HG02678 (cell line): ENCODE measurements around the gene FBXL4.
"Not testable (repeated sequence)": the region's sequence is repeated elsewhere in the genome, so short reads cannot be mapped to it uniquely, and the experiment has no call there.

ENCODE experiments used
- ATAC-seq: cut with Tn5 transposase; IDR thresholded peaks from one replicate; pipeline ENCODE4 v1.9.1; 2021; ENCODE audit warnings: mild to moderate bottlenecking, moderate library complexity; ENCODE audit not compliant: unreplicated experiment

Gene FBXL4

DNA sequence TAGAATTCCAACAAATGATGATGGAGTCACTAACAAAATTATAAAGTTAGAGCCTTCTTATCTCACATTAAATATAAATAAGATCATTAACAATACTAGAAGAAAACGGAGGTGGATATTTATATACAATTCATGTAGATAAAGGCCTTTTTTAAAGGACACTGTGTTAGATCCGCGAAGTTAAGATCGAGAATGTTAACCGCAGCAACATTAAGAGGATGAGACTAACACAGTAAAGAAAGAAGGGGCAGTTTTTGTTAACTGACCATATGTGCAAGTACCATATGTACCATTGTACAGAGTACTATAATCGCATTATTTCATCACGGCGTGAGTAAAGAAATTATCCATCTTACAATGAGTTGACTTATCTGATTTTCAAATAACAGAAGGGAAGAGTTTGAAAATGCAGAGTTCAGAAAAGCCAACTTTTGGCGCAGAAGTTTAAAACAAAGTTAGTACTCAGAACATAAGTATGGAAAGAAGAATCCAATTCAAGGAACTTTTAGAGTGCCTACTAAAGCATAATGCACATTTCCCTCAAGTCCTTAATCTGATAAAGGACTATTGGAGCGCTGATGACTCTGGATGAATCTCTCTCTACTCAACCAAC is 1.4 kb downstream of the FBXL4 start:
- no peak for ATAC-seq

DNA sequence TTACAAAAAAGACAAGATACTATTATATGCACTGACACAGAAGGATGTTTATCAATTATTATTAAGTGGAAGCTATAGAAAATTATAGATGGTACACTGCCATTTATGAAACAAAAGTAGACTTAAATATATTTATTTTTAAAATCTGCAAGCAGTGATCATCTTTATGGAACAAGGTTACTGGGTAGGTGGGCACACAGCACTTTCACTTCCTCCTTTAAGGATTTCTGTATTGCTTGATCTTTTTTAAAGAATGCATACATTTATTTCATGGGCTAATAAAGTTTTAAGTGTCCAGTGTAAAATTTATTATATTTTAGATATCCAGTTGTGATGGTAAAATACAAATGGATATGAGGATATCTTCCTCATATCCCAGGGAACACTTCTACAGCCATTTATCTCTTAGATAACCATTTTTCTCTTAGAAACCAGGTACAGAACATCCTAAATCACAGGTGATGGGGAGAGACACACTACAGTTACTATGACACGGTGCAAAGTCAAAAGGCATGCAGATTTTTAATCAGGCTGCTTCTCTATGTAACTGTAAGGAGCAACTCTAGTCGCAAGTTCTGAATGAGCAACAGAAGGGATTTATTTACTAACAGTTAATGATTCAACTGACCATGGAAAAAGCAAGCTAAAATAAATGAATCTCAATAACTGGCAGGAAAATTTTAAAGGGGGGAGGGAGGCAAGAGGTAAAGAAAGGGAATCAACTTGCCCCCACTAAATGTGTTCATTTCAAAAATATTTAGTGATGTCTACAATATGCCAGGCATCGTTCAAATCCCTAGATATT is 2.2 kb downstream of the FBXL4 start:
- no peak for ATAC-seq

DNA sequence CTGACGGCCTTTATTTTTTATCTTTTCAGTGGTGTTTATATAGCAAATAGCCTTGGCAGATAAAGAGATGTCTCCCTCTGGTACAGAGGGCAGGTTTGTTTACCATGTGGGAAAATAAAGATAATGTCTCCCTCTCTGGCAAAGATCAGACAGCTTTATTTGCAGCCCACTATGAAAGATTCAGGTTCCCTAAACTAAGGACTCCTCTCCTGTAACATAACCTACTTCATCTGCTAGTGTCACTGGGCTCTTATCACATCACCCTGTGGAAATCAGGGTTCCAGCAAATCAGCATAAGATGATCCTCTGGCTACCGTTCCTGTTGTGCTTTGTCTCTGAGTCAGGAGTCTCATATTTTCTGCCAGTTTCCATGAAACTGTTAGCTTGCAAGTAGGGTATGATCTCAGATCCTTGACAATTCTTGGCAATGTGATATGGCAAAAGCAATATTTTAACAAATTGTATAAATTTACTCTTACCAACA is 3.1 kb downstream of the FBXL4 start:
- ATAC-seq, result no peak

DNA sequence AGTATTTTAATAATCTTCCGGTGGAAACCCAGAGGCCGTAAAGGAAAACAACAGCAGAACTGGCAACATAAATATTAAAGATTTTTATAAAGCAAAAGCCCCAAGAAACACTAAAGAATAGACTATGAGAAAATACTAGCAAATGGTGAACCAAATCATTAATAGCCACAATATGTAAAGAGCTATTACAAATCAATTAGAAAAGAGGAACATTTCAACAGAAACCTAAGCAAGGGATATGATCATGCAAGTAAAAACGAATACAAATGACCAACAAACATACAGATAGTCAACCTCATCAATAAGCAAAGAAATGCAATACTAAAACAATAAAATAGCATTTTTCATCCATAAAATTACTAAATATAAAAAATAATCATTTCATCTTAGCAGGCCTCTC is 3.6 kb downstream of the FBXL4 start:
- no peak for ATAC-seq

DNA sequence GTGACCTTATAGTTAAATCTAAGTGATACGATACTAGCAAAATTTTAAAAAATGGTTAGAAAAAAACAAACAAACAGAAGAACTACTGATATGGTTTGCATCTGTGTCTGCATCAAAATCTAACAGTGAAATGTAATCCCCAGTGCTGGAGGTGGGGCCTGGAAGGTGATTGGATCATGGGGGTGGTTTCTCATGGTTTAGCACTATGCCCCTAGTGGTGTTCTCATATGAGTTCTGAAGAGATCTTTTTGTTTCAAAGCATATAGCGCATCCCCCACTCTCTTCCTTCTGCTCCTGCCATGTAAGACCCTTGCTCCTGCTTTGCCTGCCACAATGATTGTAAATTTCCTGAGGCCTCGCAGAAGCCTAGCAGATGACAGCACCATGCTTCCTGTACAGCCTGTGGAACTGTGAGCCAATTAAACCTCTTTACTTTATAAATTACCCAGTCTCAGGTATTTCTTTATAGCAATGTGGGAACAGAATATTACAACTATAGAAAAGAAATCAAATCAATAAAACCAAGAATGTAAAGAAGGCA is 5.4 kb downstream of the FBXL4 start:
- no peak for ATAC-seq

DNA sequence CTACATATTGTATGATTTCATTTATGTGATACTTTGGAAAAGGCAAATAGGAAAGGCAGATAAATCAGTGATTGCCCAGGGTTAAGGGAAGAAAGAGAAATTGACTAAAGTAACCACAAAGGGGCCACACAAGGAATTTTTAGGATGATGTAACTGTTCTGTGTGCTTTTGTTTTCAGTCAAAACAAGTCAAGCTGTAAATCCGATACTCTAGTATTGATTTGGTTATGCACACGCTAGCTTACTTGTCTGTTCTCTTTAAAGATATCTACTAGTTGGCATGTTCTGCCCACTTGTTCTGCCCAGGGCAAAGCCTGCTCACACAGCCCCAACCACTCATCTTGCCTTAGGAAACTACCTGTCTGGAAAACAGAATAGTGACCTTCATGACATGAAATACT is 6.4 kb downstream of the FBXL4 start:
- no peak for ATAC-seq

DNA sequence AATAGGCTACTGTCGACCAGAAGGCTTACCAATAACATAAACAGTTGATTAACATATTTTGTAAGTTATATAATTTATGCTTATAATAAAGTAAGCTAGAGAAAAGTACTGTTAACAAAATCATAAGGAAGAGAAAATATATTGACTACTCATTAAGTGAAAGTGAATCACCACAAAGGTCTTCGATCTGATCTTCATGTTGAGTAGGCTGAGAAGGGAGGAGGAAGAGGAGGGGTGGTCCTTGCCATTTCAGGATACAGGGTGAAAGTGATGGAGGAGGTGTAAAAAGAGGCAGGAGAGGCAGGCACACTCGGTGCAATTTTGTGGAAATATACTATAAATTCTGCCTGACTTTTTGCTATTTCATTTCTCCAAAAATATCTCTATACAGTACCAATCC is 10.4 kb downstream of the FBXL4 start:
- no peak for ATAC-seq

DNA sequence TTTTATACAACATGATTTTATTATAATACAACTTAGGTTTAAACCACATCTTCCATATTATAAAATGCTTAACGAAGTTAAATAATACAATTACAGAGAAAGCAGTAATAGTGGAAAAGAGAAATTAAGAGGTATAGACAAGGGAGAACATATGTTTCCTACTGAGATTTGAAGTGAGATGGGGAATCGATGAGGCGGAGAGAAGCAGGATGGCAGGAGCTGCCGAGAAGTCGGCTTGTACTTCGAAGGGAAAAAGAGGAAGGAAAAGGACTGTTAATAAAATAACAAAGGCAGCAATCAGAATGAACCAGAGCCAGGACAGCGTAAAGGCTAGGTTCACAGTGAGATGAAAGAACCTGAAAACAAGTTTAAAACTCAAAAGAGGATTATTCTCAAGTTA is 15.4 kb downstream of the FBXL4 start:
- no peak for ATAC-seq

DNA sequence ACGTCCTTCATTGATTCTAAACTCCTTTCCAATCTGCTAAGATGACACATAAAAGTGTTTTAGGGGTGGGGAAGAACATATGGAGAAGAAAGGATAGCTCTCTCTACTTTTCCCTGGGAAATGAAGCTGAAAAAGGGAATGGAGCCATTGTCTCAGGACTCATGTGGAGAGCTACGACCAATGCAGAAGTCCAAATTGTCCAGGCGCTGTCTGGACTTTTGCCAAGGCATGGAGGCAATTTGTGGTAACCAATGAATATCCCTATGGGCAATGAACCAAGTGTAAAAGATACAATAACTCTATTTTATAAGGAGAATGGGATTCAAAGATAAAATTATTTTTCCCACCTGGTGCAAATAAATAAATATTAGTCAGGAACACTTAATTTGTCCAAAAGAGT is 16.1 kb downstream of the FBXL4 start:
- no peak for ATAC-seq

DNA sequence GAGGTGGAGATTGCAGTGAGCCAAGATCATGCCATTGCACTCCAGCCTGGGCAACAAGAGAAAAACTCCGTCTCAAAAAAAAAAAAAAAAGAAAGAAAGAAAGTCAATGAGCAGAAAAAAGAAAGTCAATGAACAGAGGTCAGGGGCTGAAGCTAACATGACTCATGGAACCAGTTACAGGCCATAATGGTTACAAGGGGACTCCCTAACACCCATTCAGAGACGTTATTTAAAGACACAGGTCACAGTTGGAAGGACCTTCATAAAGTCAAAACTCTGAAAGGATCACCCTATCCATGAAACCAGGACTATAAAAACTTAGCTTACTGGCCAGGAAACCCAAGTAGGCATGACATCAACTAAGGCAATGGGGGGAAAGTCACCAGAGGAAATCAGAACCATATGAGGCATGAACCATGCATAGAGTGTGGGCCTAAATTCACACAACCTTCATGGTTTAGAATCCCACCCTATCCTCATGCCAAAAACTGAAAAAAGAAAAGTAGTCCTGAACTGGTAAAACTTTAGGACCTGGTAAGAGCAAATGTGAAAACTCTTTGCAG is 18.2 kb downstream of the FBXL4 start:
- ATAC-seq, result no peak

DNA sequence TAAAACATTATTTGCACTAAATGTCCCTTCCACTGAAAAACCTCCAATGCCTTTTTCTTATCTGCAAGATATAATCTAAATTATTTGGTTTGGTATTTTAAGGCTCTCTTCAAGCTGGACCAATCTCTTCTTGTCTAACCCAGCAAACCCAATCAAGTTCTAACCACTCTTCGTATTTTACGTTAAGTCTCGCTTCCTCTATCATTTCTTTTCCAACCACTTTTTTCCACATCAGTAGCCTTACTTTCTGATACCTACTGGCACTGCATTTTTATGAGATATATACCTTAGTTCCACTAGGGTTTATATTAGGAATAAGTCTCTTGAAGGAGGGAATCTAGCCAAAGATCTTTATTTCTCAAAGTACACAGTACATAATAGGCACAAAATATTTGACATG is 19.1 kb downstream of the FBXL4 start:
- no peak for ATAC-seq

DNA sequence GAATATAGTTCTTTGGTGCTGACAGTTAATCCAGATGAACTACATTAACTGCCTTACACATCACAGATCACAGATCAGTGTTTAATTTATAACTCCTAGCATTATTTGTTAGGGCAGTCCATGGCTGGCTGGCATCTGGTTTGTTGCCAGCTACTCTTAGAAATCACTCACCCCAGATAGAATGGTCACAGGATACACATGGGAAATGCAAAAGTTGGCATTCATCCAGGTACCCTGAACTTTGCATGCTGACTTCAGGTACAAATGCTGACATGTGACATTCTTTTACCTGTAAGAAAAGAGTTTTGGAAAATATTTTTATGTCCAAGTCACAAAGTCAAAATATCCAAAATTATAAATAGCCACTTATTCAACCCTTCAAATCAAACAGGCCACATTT is 20.2 kb downstream of the FBXL4 start:
- ATAC-seq, result no peak

DNA sequence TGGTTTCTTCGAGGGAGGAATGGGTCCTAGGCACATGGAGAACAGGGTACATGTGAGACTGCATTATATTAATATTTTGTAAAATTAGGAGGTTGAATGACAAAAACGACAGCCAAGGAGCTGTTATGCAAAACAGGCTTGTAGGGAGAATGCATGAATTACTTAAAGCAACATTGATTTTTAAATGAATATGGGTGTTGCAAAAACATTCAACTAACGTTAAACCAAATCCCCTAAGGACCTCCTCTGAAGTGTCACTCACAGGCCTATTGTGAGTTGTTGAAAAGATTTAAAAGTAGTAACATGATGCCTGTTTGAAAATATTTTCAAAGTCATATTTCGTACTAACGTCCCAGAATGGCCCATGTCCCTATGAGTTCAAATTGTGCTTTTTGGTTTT is 21.9 kb downstream of the FBXL4 start:
- ATAC-seq, result no peak

DNA sequence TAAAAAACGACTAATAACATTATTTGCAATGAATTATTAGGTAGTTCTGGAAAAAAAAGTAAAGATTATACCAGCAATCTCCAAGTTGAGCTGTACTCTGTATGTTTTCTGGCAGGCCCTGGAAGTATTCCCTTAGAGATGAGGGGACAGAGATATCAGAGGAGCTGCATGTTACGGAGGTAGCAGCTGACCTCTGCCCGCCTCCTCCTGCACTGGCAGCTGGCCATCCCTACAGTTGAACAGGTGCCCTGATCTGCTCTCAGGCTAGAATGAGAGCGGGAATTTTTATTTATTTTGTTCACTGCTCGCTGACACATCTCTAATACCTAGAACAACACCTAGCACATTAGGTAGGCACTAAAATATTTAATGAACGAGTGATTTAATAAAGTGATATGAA is 23.1 kb downstream of the FBXL4 start:
- ATAC-seq, result no peak

DNA sequence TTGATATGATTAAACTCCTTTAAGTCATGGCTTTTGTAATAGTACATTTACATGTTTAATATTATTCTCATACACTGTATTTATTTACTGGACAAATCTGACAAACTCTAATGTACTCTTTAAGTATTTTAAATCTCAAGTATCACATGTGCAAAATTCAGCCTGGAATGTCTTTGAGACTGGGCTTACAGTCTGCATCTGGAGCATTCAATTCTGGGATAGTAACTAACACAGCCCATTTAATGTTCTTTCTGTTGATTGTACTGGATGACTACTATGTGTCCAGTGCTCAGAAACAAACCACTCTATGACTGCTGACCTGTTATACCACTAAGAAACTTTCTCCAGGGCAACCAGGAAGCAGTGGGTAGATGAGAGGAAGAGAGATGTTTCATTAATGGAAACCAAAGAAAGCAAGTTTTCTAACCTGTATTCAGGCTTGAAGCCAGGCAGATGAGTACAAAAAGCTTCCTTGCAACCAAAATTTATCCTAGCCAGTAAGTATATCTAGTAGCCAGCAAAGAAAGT is 26.8 kb downstream of the FBXL4 start:
- peak; percentile 94 for ATAC-seq

DNA sequence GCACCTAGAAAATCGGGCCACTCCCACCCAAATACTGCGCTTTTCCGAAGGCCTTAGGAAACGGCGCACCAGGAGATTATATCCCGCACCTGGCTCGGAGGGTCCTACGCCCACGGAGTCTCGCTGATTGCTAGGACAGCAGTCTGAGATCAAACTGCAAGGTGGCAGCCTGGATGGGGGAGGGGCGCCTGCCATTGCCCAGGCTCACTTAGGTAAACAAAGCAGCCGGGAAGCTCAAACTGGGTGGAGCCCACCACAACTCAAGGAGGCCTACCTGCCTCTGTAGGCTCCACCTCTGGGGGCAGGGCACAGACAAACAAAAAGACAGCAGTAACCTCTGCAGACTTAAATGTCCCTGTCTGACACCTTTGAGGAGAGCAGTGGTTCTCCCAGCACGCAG is 36.8 kb downstream of the FBXL4 start:
- not testable (repeated sequence) for ATAC-seq

DNA sequence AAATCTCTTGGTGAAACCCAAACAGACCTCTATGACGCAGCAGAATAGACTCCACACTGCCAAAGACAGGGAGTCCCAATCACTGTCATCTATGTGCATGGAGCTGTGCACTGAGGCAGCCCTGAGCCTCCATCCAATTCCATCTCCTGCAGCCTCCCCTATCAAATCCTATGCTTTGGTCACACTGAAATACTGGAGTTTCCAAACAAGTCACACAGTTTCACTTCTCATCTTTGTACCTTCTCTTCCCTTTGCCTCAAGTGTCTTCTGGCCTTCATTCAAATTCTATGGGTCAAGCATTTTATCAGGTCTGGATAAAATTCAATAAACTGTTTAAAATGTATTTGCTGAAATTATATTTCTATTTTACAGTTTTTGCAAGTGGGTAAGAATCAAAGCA is 38.5 kb downstream of the FBXL4 start:
- no peak for ATAC-seq

DNA sequence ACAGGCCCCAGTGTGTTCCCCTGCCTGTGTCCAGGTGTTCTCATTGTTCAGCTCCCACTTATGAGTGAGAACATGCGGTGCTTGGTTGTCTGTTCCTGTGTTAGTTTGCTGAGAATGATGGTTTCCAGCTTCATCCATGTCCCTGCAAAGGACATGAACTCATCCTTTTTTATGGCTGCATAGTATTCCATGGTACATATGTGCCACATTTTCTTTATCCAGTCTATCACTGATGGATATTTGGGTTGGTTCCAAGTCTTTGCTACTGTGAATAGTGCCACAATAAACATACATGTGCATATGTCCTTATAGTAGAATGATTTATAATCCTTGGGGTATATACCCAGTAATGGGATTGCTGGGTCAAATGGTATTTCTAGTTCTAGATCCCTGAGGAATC is 41.4 kb downstream of the FBXL4 start:
- not testable (repeated sequence) for ATAC-seq

DNA sequence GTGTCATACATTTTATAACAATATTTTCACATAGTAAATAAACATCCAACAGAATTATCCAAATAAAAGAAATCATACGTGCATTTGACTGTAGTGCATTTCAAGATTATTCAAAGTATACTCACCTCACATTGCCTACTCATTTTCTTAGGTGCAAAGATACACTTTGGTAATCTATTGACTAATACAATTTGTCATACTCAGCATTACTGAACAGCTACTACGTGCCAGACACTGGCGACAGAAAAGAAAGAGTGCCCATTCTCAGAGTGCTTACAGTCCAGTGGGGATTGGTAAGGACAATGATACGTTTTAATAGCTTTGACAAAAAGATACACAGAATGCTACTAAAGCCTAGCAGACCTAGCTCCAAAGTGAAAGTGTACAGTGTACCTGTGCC is 42.0 kb downstream of the FBXL4 start:
- no peak for ATAC-seq

DNA sequence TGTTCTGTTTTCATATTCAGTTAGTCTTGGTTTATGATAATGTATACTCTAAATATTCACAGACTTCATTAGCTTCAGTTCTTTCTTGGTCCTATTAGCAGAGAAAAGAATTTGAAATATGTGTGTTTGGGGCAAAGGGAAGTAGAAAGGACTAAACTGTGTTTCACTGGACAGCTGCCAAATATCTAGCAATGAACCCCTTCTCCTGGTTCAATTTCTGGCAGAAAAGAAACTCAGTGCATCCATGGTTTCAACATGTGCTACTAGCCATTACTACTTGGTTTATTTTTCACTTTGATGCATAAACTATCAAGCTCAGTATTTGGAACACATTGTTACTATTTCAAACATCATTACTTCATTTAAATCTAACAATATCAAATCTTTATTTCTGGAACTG is 43.6 kb downstream of the FBXL4 start:
- ATAC-seq, result no peak

DNA sequence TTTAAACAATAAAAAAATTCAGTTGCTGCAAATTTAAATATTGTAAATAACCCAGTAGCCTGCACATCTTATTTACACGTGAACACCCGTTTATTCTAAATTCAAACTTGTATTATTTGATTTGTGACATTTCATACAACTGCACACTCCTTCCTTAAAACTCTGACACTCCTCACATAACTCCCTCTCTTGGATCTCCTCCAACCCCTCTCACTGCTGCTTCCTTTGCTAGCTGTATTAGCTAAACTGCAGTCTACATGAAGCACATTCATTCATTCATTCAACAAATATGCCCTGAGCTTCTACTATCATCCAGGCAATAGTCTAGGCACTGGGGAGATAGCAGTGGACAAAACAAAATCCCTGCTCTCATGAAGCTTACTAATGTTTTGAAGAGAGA is 47.0 kb downstream of the FBXL4 start:
- no peak for ATAC-seq

DNA sequence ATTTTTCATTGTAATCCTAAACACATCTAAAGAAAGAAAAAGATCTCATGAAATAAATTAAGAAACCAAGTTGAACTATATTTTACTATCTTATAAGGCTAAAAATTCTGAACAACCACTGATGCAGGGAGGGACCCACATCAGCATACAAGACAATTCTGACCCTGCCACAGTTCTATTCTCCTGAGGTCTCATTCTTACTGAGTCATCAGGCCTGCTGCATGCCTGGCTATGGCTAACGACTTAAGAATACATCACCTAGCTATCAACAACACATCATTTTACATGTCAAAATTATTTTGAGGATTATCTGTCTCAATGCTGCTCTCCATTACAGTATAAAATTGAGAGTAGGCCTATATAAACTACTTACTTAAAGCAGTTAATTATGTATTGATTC is 52.9 kb downstream of the FBXL4 start:
- no peak for ATAC-seq
